GM19193 (cell line): Measurements from ENCODE around the gene UHRF1.

Source experiments
- POLR2A ChIP-seq: IDR thresholded peaks from 4 replicates; pipeline ENCODE4 v1.6.1; 2011; ENCODE audit not compliant: insufficient read depth, insufficient read length; ENCODE audit errors: extremely low read depth

UHRF1 gene

DNA sequence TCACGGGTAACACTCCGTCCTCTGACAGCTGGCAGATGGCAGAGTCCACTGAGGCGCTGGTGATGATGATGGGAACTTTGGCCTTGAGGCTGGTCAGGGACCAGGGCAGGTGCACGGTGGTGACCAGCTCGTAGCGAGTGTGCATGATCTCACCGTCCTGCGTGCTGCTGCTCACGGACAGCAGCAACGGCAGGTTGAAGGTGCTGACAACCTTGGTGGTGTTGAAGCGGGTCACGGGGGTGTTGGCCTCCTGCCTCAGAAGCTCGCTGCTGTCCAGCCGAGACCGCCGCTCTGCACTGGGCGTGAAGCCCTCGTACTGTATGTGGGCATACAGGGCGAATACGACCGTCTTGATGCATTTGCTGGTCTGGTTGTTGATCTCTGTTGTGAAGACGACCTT, 18.2 kb upstream of the UHRF1 start:
- no peak for TF ChIP-seq POLR2A

DNA sequence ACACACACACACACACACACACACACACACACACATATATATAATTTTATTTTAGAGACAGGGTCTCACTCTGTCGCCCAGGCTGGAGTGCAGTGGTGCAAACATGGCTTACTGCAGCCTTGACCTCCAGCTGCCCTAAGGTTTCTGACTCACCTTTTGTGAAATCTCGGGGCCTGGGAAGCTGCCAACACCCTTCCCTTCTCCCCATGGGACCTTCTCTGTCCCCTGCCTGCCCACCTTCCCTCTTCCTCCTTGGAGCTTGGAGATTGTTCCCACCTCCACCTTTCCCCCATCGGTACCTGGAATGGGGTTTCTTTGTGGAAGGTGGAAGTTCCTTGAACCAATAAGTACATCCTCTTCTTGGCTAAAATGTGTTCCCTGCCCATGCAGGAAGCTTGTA, 12.9 kb upstream of the UHRF1 start:
- no peak for TF ChIP-seq POLR2A

DNA sequence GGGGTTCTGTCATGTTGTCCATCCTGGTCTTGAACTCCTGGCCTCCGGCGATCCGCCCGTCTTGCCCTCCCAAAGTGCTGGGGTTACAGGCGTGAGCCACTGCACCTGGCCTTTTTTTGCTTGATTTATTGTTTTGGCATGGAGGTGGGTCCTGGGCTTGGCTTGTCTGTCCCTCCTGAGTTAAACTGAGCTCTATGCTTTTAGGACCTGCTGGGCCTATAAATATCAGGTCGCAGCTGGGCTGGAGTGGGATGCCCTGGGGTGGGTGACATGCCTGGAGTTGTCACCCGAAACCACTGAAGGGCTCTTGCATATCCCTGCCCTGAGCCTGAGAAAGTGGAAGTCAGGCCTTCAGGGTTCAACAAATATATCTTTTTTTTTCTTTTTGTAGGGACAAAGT, 12.2 kb upstream of the UHRF1 start:
- TF ChIP-seq POLR2A = no peak

DNA sequence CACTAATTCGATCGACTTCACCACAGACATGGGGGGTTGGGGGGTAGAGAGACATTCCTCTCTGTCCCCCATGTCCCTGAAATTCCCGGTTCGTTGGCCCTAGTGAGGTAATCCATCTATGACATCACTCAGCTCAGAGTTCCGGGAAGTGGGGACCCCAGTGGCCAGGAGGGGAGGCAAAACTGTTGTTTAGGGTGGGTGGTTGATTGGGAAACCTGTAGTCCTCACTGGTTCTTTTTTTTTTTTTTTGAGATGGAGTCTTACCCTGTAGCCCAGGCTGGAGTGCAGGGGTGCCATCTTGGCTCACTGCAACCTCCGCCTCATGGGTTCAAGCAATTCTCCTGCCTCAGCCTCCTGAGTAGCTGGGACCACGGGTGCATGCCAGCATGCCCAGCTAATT, 6.5 kb upstream of the UHRF1 start, which contains the start of gene ARRDC5:
Gene ARRDC5 (minus strand): TSS at position 101 of the 400 bp plus-strand sequence. CDS start 71 bp downstream, at position 30.
- no peak for TF ChIP-seq POLR2A

DNA sequence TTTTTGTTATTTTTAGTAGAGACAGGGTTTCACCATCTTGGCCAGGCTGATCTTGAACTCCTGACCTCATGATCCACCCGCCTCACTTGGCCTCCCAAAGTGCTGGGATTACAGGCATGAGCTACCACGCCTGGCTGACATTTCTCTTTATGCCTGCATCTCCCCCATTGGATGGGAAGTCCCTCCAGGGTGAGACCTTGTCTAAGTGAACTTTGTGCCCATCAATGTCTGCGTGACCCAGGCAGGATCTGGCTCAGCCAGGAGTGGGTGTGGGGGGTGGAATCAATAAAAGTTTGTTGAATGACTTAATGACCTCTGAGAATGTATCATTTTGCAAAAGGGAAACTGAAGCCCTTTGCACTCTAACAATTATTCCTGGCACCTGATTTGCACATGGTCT, 4.8 kb upstream of the UHRF1 start:
- no peak for TF ChIP-seq POLR2A

DNA sequence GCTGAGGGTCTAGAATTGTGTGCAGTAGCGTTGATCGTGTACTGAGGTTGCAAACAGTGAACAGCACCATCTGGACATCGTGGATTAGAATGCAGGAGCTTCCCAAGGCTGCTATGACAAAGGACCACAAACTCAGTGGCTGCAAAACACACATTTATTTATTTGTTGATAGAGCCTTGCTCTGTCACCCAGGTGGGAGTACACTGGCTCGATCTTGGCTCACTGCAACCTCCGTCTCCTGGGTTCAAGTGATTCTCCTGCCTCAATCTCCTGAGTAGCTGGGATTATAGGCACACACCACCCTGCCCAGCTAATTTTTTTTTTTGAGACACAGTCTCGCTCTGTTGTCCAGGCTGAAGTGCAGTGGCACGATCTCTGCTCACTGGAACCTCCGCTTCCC, 2.3 kb upstream of the UHRF1 start:
- no peak for TF ChIP-seq POLR2A

DNA sequence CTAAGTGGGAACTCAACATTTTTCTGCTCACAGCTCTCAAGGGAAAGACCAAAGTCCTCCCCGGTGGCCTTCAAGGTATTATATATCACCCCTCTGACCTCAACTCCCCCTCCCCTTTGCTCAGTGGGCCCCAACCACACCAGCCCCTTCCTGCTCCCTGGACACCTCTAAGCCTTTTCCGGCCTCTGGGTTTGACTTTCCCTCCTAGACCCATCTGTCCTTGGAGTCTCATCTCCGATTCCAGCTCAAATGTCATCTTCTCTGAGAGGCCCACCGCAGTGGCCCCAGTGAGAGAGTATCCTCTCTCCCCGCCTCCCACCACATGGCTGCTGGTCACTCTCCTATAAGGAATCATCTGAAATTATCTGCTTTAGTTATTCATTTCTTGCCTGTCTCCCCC, 941 bp upstream of the UHRF1 start:
- TF ChIP-seq POLR2A = no peak

DNA sequence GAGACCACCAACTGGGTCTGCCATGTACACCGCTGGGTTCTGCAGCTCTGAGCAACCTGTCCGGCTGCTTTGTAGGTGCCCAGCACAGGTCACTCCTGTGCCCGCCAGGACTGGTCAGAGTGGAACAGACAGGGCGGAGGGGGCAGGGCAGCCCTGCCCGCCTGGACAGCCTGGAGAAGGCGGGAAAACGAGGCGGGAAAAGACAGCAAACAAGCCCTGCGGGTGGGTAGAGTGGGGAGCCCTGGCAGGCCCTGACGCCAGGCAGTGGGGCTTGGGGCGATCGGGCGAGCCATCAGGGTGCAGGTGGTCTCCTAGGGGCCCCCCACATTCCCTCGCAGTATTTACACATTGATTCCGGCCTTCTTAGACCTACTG, 533 bp upstream of the UHRF1 start:
- TF ChIP-seq POLR2A = no peak

DNA sequence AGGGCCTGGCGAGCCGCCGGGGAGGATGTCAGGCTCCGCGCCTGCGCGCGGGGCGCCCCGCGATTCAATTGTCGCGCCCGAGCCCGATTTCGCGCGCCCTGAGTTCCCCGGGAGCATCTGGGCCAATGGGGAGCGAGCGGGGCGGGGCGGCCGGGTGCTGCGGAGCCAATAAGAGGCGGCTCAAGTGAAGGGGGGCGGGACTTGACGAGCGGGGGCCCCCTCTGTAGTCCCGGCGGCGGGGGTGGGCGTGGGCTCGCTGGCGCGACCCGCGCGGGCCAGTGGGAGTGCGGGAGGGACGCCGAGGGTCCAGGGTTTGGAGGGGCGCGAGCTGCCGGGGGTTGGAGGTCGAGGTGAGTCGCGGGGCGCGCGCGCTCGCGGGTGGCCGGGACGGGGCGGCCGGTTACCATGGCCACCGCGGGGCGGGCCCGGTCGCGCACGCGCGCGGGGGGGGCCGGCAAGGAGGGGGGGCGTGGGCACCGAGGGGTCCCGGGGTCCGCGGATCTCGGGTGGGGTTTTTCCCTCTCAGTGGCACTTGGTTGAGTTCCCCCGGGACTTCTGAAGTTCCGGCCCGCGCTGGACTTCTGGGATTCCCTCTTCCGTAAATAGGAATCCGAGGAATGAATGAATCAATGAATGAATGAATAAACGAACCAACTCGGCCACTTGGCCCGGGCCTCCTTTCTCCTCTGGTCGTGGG, 744 bp downstream of the UHRF1 start:
- peak; percentile 19 for TF ChIP-seq POLR2A

DNA sequence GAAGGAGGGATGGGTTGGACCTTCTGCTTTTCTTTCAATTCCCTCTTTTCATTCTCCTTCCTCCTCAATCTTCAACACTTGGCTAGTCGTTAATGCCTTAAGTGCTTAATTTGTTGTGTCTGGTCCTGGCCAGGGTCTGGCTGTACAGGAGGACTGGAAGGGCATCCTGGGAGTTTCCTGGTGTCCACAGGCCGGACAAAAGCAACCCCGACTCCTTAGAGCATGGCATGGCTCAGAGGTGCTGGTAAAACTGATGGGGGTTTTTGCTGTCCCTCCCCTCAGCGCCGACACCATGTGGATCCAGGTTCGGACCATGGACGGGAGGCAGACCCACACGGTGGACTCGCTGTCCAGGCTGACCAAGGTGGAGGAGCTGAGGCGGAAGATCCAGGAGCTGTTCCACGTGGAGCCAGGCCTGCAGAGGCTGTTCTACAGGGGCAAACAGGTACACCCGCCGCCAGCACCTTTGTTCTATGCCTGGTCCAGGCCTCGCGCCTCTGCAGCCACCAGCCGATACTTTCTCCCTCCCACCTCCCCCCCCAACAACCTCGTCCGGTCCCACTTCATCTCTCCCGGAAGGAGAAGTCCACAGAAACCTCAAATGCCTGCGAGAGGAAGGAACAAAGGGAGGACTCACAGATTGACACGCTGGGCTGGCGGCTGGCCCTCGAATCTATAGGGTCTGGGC, 1.4 kb downstream of the UHRF1 start:
- TF ChIP-seq POLR2A = no peak

DNA sequence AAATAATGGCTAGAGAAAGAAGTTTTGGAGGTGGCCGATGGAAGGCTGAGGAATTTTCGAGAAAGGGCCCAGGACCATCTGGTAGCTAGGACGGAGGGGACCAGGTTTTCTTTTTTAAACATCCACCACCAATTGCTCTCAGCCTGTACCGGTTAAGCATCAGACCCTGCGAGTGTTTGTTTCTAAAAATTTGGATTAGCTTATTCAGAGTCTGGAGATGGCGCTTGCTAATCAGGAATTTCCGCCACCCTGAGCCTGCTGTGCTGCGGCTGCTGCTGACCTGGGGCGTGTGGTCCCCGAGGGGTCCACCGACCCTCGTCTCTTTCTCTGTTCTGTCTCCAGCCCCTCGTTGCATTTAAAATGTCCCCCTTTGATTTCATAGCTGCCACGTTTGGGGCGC, 2.0 kb downstream of the UHRF1 start:
- no peak for TF ChIP-seq POLR2A

DNA sequence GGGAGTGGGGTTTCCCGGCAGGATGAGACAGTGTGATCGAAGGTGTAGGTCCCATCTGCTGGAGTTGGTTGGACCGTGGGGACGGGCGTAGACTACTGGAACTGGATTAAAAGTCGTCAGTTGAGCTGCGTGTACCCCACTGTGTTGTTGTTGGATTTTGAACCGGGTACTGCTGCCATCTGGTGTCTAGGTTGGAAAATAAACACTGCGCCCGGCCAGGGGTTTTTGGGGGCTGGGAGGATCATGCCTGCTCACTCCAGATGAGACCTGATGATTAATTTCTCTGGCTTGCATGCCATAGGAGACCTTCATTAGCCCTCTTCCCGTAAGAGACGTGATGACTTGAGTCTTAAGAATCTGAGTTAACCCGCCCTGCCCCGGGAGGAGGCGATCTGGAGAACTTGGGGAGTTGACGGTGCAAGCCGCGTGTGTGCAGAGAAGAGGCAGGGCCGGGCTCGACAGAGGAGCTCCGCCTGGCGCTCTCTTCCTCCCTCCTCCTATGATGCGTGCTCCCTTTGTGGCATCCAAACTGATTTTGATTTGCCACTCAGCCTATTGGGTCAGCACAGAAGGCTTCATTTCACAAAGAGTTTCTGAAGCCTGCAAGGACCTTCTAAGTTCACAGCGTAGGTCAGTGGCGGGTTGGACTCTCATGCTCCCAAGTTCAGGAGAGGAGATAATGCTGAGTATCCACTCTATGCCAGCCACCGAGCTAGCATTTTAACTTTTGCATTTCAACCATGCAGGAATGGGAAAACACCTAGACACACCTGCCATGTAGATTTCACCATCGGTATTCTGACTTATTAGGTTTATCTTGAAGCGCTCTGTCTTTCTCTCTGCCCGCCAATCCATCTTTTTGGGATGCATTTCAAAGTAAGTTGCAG, 2.7 kb downstream of the UHRF1 start:
- no peak for TF ChIP-seq POLR2A

DNA sequence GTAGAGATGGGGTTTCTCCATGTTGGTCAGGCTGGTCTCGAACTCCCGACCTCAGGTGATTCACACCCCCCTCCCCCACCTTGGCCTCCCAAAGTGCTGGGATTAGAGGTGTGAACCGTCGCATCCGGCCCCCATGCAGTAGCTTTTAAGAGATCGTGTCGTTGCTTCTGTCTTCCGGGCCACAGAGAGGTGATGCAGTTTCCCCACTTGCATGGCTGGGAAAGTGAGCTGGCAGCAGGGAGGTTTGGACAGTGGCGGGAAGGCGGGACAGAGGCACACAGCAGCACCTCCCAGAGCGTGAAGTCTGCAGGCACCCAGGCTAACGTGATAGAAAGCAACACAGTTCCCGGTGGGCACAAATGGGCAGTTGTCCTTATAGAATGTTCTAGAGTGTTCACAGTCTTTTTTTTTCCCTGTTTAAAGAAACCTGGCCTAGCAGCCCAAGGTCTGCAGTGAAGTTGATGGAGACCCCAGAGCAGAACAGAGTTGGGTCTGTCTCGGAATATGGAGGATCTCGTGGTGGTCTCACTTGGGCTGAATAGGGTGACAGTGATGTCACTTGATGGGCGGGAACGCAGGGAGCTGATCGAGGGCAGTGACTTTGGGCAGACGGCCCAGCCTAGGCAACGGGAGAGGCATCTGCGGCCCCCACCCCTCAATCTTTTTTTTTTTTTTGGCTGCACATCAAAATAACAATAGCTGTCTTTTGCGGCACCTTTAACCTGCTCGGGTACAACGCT, 4.9 kb downstream of the UHRF1 start:
- no peak for TF ChIP-seq POLR2A

DNA sequence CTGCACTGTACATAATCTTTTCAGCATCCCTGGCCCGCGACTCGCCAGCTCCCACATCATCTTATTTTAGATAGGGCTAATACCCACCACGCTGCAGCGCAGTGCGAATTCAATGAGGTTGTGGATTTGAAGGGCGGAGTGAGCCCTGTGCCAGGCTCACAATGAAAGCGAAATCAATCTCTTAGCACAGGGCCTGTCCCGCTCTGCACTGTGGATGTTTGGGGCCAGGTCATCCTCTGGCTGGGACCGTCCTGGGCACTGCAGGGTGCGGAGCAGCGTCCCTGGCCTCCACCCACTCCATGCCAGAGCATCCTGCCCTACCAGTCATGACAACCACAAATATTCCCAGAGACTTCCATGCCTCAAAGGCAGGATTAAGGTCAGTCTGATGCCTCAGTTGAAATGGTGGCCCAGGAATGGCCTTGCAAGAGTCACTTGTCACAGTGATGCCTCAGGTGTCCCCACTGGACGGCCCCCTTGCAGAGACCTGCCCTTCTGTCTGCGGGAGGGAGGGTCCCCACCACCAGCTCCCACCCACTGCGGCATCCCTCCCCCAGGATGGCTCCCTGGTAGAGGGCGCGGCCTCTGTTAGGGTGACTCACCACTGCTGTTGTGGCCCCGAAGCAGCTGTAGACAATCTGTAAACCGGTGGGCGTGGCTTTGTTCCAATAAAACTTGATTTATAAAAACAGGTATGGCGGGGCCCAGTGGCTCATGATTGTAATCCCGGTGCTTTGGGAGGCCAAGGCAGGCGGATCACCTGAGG, 5.6 kb downstream of the UHRF1 start:
- TF ChIP-seq POLR2A = no peak
